Psoas muscle (tissue), 8 donors: ENCODE measurements around the gene CD44. TPM values are rescaled to one million over a fixed set of nuclear protein-coding genes. Genes with fewer than 3 reads are reported as not detected.
A peak's percentile ranks its signal among the peaks of the same experiment; 100 is the strongest.

Experiments
- ATAC-seq, 4 donors: fragments of 200-7000 bp; cut with Tn5 transposase; one replicate each; pipeline ENCODE4 v1.9.1; 2020; ENCODE audit warnings: moderate library complexity in 3 of 4, mild to moderate bottlenecking in 2 of 4
- DNase-seq, 2 donors: peaks; one replicate each; pipeline ENCODE4 v3.0.0-alpha.2; 2020
- H3K27ac ChIP-seq: fragments of 200-600 bp; one replicate; pipeline ENCODE4 v1.8.0; 2022
- H3K27me3 ChIP-seq, 3 donors: fragments of 200-600 bp in 1 of 3; one replicate each; pipeline versions ENCODE4 v1.6.1 to v1.8.0; 2013 to 2022; ENCODE audit warnings: low read length in 2 of 3, mild to moderate bottlenecking in 2 of 3, moderate library complexity in 1 of 3; ENCODE audit not compliant: insufficient read depth in 3 of 3
- H3K36me3 ChIP-seq, 2 donors: fragments of 200-600 bp in 1 of 2; one replicate each; pipeline versions ENCODE4 v1.6.1 to v1.8.0; 2013 to 2022; ENCODE audit warnings: low read depth in 1 of 2, mild to moderate bottlenecking in 1 of 2, moderate library complexity in 1 of 2; ENCODE audit not compliant: insufficient read depth in 1 of 2
- H3K4me1 ChIP-seq: fragments of 200-600 bp; one replicate; pipeline ENCODE4 v1.8.0; 2022
- H3K4me3 ChIP-seq: fragments of 200-600 bp; one replicate; pipeline ENCODE4 v1.8.0; 2022; ENCODE audit warnings: mild to moderate bottlenecking
- H3K9me3 ChIP-seq: fragments of 200-600 bp; one replicate; pipeline ENCODE4 v1.8.0; 2022
- WGBS, 3 donors: extraction: QIAGEN DNeasy Blood & Tissue Kit; methylation state at CpG; one replicate each; pipeline versions ENCODE4 v1.1.6 to v1.1.7; 2013; 5-methylcytosine and 5-hydroxymethylcytosine counted together
- intact Hi-C, 2 donors: fragments of 100-400 bp; cut with DNase I; formaldehyde crosslinking; loops; one replicate each; pipeline versions ENCODE4 v1.11.0 to v1.14.2; 2022
- polyA plus RNA-seq, 3 donors: library from polyadenylated mRNA; stranded (reverse); fragments of 200-250 nt; gene quantifications; one replicate each; pipeline ENCODE4 v1.2.3, GENCODE V29; 2013
- total RNA-seq, 4 donors: library from RNA; stranded (reverse); fragmentation: NEBNext Ultra II Directional in 2 of 4; extraction: Animal tissue kit (Norgen Biotek cat#: 25700) in 2 of 4; gene quantifications; one replicate each; pipeline versions ENCODE4 v1.2.1 to v1.2.4, GENCODE V29; 2021 to 2023
- TF ChIP-seq, protein P1 (sequence below): fragments of 200-600 bp; IDR thresholded peaks from one replicate; pipeline ENCODE4 v1.8.0; 2022; ENCODE audit warnings: antibody characterized with exemption
- donor health status: healthy with polysubstance abuse.
- donor health status: DM: no; HTN: no; CAD: no; lungs with moderate emphysema.
- donor health status: Bipolar disorder and iron deficiency.
- donor health status: healthy.
- donor health status: DM: yes; HTN: yes; CAD: no.
- donor health status: DM: no; HTN: no; CAD: no.
- donor health status: DM: no; HTN: no; CAD: no.
- donor health status: DM: yes; HTN: yes; CAD: no.

CD44 gene
- total and polyA plus RNA-seq, 7 donors = 3.4 to 35.4 (median 23.2) TPM

- Histone ChIP-seq H3K4me1 (no peaks in the 10 kb centered on the region), H3K4me3 (no peak overlapping the region), H3K27me3 (no peaks in the 10 kb centered on the region), H3K27ac (peak overlapping the region; percentile 62), H3K9me3 (no peaks in the 10 kb centered on the region), H3K36me3 (no peaks in the 10 kb centered on the region)
- DNase-seq (peak in 1 of 2 donors; percentile 25), ATAC-seq (peak in 3 of 4 donors; percentile 8 to 61 (median 13))
- TF ChIP-seq, protein P1, sequence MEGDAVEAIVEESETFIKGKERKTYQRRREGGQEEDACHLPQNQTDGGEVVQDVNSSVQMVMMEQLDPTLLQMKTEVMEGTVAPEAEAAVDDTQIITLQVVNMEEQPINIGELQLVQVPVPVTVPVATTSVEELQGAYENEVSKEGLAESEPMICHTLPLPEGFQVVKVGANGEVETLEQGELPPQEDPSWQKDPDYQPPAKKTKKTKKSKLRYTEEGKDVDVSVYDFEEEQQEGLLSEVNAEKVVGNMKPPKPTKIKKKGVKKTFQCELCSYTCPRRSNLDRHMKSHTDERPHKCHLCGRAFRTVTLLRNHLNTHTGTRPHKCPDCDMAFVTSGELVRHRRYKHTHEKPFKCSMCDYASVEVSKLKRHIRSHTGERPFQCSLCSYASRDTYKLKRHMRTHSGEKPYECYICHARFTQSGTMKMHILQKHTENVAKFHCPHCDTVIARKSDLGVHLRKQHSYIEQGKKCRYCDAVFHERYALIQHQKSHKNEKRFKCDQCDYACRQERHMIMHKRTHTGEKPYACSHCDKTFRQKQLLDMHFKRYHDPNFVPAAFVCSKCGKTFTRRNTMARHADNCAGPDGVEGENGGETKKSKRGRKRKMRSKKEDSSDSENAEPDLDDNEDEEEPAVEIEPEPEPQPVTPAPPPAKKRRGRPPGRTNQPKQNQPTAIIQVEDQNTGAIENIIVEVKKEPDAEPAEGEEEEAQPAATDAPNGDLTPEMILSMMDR = no peak
- WGBS, 3 donors = 43 to 48% (median 48%) methylated on average over 5 of the region's 5 CpGs
- intact Hi-C loops = no loop called here
Observed at GRCh38 chr11:35281169-35281688, 142.3 kb downstream of the CD44 start.

Other genes with a start within 250 kb of the CD44 start
- 10 to 100 TPM; 24.1 to 42.5 (median 39.9) TPM for gene APIP, start 222.8 kb upstream of the CD44 start, total RNA-seq
- 10 to 100 TPM; 27.0 to 47.2 (median 40.9) TPM for gene APIP, start 222.8 kb upstream of the CD44 start, polyA plus RNA-seq
- 100 to 1,000 TPM in 3 of 4 donors, 10 to 100 TPM in 1; 99.4 to 189 (median 101) TPM for gene PDHX, start 222.6 kb upstream of the CD44 start, total RNA-seq
- gene PDHX, start 222.6 kb upstream of the CD44 start, polyA plus RNA-seq = 100 to 1,000 TPM in 1 of 3 donors, 10 to 100 TPM in 2; 64.6 to 153 (median 93.5) TPM